Left ventricle myocardium inferior (tissue), 1 donor: ENCODE data around the gene TCF7L1. TPM values are rescaled to one million over a fixed set of nuclear protein-coding genes. Genes with fewer than 3 reads are reported as not detected.

Experiments
- DNase-seq: peaks from one replicate; pipeline ENCODE4 v3.0.0-alpha.2; 2020
- H3K27ac ChIP-seq: fragments of 200-600 bp; replicated peaks from 2 replicates; pipeline ENCODE4 v1.8.0; 2021
- H3K27me3 ChIP-seq: fragments of 200-600 bp; 2 replicates; pipeline ENCODE4 v1.8.0; 2021; ENCODE audit warnings: low read depth
- H3K36me3 ChIP-seq: fragments of 200-600 bp; 2 replicates; pipeline ENCODE4 v1.8.0; 2021
- H3K4me1 ChIP-seq: fragments of 200-600 bp; 2 replicates; pipeline ENCODE4 v1.8.0; 2021
- H3K4me3 ChIP-seq: fragments of 200-600 bp; 2 replicates; pipeline ENCODE4 v1.8.0; 2021; ENCODE audit warnings: mild to moderate bottlenecking, moderate library complexity
- H3K9me3 ChIP-seq: fragments of 200-600 bp; replicated peaks from 2 replicates; pipeline ENCODE4 v1.8.0; 2021
- intact Hi-C: fragments of 100-400 bp; cut with micrococcal nuclease; formaldehyde crosslinking; loops from one replicate; pipeline ENCODE4 v1.11.0; 2022
- total RNA-seq: library from RNA; stranded (reverse); fragmentation: NEBNext Ultra II Directional; extraction: Animal tissue kit (Norgen Biotek cat#: 25700); gene quantifications from one replicate; pipeline ENCODE4 v1.2.1, GENCODE V29; 2021
- TF ChIP-seq, protein P1 (sequence below): fragments of 200-600 bp; IDR thresholded peaks from 2 replicates; pipeline ENCODE4 v1.8.0; 2021; ENCODE audit warnings: antibody characterized with exemption, mild to moderate bottlenecking, borderline replicate concordance
- donor health status: DM: no; HTN: yes; CAD: no; lungs with severe emphysema.

Gene TCF7L1
- total RNA-seq, 1 donor from 2014 or later = 7.0 TPM

GRCh38 chr2:85276571-85277118 is 143.5 kb downstream of the TCF7L1 start:
- TF ChIP-seq, protein P1, sequence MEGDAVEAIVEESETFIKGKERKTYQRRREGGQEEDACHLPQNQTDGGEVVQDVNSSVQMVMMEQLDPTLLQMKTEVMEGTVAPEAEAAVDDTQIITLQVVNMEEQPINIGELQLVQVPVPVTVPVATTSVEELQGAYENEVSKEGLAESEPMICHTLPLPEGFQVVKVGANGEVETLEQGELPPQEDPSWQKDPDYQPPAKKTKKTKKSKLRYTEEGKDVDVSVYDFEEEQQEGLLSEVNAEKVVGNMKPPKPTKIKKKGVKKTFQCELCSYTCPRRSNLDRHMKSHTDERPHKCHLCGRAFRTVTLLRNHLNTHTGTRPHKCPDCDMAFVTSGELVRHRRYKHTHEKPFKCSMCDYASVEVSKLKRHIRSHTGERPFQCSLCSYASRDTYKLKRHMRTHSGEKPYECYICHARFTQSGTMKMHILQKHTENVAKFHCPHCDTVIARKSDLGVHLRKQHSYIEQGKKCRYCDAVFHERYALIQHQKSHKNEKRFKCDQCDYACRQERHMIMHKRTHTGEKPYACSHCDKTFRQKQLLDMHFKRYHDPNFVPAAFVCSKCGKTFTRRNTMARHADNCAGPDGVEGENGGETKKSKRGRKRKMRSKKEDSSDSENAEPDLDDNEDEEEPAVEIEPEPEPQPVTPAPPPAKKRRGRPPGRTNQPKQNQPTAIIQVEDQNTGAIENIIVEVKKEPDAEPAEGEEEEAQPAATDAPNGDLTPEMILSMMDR = no peak
- intact Hi-C loops = no loop called here

GRCh38 chr2:85277416-85278158 is 144.4 kb downstream of the TCF7L1 start:
- H3K4me1 ChIP-seq = peaks cover 58% of the 10 kb centered on the region

More at GRCh38 chr2:85276571-85277118, 143.5 kb downstream of the TCF7L1 start:
- Histone ChIP-seq H3K36me3 (no peaks in the 10 kb centered on the region), H3K27ac (peak overlapping the region; percentile 80), H3K9me3 (no peaks in the 10 kb centered on the region), H3K27me3 (no peaks in the 10 kb centered on the region), H3K4me3 (peak overlapping the region; percentile 45), H3K4me1 (peaks cover 61% of the 10 kb centered on the region)
- no peak for DNase-seq

GRCh38 chr2:85278361-85278760 is 145.2 kb downstream of the TCF7L1 start:
- TF ChIP-seq, protein P1 = no peak
- Histone ChIP-seq H3K9me3 (no peaks in the 10 kb centered on the region), H3K36me3 (no peaks in the 10 kb centered on the region), H3K4me3 (peak overlapping the region; percentile 45), H3K27ac (peak overlapping the region; percentile 80), H3K27me3 (no peaks in the 10 kb centered on the region), H3K4me1 (peaks cover 55% of the 10 kb centered on the region)
- intact Hi-C loops = no loop called here
- DNase-seq = no peak

More at GRCh38 chr2:85277416-85278158, 144.4 kb downstream of the TCF7L1 start:
- H3K27me3 ChIP-seq = no peaks in the 10 kb centered on the region
- intact Hi-C loops = no loop called here
- DNase-seq = peak; percentile 61
- TF ChIP-seq, protein P1 = no peak
- H3K9me3 ChIP-seq = no peaks in the 10 kb centered on the region
- peak overlapping the region; percentile 80 for H3K27ac ChIP-seq
- H3K36me3 ChIP-seq = no peaks in the 10 kb centered on the region
- peak overlapping the region; percentile 45 for H3K4me3 ChIP-seq

DNA sequence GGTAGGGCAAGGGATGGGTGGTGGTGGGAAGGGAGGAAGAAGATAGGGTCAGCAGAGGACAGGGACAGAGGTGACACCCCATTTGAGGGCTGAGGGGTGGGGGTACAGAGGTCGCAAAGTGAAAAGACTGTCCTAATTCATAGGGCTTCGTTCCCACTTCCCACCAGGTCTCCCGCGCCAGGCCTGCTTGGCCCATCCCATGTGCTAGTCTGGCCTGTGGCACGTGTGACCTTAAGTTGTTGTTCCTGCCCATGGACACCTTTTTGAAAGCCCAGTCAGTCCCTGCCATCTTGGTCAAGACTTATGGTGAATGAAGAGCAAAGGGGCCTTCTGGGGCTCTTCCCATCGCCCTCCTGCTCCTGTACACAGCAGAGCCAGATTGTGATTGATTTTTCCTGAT is 148.4 kb downstream of the TCF7L1 start:
- H3K27me3 ChIP-seq = no peaks in the 10 kb centered on the region
- no peak overlapping the region for H3K27ac ChIP-seq
- no peaks in the 10 kb centered on the region for H3K9me3 ChIP-seq
- DNase-seq = no peak
- H3K4me3 ChIP-seq = no peak overlapping the region
- peaks cover 9% of the 10 kb centered on the region for H3K36me3 ChIP-seq
- H3K4me1 ChIP-seq = peaks cover 37% of the 10 kb centered on the region
- intact Hi-C loops = loop anchor here (5.0 kb wide), 1 partner anchor 149 kb away; the partner anchor contains the start of gene TCF7L1
- TF ChIP-seq, protein P1 = no peak

DNA sequence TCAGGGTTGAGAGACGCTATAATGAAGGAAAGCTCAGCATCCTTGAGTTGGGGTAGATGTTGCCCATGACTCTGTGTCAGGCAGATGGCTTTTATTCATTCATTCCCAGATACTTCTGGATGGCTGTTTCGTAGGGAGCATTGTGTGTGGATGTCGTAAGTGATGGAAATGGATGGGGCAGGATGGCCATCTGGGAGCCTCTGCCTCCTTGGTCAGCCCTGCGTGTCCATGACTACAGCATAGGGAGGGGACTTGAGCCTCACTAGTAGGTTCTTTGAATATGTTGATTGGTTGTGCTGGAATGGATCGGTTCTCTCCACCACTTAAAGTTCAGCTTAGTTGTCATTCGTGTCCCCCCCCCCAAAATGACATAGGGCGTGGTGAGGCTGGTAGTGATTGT is 149.7 kb downstream of the TCF7L1 start:
- TF ChIP-seq, protein P1 = no peak
- Histone ChIP-seq H3K4me3 (no peak overlapping the region), H3K9me3 (no peaks in the 10 kb centered on the region), H3K36me3 (peaks cover 9% of the 10 kb centered on the region), H3K27me3 (no peaks in the 10 kb centered on the region), H3K27ac (no peak overlapping the region), H3K4me1 (peaks cover 23% of the 10 kb centered on the region)
- DNase-seq = no peak
- intact Hi-C loops = loop anchor here (5.0 kb wide), 1 partner anchor 151 kb away; the partner anchor contains the start of gene TCF7L1
